GM19468 (cell line): ENCODE results near the gene PRDM16.

Source experiments
- ATAC-seq: cut with Tn5 transposase; IDR thresholded peaks from one replicate; pipeline ENCODE4 v1.9.1; 2021; ENCODE audit warnings: mild to moderate bottlenecking, moderate library complexity, moderate number of reproducible peaks; ENCODE audit not compliant: unreplicated experiment; ENCODE audit errors: extremely low read depth

PRDM16 gene

DNA sequence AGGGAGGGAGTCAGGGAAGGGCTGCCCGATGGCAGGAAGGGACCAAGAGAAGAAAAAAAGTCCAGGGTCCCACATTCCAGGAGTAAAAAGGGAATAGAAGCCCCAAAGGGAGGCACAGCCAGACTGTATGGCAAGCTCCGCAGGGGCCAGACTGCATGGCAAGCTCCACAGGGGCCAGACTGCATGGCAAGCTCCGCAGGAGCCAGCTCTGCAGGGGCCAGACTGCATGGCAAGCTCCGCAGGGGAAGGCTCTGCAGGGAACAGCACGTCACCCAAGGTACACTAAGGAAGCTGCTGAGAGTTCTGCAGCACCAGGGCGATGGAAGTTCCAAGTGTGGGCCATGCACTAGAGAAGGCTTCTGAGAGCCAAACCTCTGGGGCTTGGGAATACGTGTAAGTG is 228.8 kb downstream of the PRDM16 start:
- no peak for ATAC-seq

DNA sequence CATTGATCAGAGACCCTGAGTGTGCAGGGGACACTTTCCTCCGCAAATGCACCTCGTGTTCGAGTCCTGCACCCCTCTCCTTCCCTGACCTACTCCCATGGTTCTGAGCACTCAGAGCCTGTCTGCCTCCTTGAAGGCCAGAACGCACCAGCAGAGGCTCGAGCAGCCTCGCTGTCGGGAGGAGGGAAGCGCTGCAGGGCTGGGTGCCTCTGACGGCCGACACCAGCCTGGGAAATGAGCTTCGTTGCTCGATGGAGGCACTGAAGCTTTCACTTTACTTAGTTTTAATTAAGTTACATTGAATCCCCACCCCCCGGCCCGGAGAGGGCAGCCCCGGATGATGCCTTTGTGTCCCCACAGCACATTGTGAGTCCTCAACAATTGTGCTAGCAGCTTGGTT is 229.2 kb downstream of the PRDM16 start:
- ATAC-seq = no peak

DNA sequence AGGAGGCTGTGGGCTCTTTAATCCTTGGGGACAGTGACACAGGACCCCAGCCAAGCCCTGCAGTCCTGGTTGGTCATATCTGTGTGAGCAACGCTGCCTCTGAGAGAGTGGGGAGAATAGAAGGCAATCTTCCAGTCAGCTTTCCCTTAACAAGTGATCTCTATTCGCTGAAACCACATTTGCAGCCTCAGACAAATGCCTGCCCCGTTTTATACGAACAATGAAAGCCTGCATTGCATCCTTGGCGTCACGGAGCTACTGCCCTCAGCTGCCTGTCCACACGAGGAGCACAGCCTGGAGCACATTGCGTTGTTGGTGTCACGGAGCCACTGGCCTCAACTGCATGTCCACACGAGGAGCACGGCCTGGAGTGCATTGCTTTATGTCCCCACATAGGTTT is 235.2 kb downstream of the PRDM16 start:
- ATAC-seq = no peak

DNA sequence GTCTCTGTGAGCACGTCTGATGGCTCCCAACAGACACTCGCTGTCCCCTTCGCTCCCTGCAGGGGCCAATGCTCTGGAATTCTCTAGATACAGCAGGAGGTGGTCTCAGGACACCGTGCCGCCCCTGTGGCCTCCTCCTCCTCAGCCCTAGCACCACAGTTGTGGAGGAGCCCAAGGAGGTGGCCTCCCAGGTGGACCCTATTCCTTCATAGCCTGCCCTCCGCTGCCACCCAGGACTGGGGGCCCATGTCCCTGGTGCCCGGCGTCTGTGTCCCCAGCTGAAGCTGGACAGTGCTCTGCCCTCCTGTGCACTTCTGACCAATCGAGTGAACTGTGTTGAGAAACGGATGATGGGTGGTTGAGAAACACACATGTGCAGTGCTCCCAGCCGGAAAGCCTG is 235.7 kb downstream of the PRDM16 start:
- ATAC-seq = no peak

DNA sequence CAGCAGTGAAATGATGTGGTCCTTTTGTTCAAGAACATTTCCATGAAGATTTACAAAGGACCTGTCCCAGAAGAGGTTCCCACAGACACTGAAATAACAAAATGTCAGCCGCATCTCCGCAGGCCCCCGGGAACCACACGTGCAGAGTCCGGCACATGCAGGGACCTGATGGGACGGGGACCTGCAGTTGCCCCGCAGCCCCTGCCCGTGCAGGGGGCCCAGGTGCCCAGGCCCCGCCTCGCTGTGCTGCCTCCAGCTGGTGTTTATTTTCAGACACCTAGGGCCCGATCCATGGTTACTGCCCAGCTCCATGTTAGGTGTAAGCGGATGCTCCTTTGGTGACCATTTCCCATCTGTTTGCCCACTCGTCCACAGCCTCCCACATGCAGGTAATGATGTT is 236.2 kb downstream of the PRDM16 start:
- no peak for ATAC-seq

DNA sequence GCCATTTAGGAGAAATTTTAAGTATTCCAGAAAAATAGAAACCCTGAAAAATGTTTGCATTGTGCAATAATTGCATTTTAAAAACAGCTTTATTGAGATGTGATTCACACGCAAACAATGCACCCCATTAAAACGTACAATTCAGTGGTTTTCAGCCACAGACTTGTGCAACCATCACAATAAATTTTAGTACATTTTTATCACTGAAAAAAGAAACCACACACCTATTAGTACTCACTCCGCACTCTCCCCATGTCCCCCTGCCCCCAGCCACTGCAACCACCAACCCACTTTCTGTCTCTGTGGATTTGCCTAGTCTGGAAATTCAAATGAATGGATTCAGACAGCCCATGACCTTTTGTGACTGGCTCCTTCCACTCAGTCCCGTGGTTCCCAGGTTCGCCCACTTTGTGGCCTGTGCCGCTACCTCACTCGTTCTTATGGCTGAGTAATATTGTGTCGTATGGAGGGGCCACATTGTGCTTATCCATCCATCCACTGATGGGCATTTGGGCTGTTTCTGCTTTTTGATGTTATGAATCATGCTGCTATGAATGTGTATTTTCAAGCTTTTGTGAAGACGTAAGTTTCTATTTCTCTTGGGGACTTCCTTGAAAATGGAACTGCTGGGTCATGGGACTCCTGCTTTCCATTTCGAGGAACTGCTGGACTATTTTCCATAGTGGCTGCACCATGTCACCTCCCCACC is 237.7 kb downstream of the PRDM16 start:
- ATAC-seq = no peak

DNA sequence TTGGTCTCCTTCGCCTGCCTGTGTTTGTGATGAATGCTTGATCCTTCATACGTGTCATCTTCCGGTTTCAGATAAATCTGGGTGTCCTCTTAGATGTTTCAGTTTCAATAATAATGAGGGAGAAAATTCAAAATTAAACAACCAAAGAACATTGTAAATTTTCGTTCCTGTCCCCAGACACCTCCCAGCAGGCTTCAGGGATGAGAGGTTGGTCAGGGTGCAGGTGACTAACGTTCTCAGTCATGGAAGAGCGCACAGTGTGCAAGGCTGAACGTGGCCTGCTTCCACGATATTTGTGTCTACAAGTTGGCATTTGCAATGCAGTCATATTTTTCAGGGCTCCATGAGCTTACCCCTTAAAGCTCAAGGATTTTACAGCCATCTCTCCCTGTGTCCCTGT is 238.4 kb downstream of the PRDM16 start:
- no peak for ATAC-seq

DNA sequence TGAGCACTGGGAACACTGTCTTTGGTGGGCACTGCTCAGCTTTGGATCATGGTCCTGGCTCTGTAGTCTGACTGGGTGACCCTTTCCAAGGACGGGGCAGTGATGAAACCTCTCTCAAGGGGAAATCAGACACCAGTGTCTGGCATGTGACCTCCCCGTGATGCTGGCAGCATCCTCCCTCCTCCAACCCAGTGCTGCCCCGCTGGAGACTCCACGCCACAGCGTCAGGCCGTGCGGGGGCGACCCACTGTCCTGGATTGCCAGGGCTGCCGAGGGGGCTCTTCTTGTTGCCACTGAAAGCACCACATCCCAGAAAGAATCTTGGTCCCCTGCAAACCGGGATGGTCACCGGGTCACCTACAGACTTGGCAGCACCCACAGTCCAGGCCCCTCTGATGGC is 239.1 kb downstream of the PRDM16 start:
- ATAC-seq = no peak

DNA sequence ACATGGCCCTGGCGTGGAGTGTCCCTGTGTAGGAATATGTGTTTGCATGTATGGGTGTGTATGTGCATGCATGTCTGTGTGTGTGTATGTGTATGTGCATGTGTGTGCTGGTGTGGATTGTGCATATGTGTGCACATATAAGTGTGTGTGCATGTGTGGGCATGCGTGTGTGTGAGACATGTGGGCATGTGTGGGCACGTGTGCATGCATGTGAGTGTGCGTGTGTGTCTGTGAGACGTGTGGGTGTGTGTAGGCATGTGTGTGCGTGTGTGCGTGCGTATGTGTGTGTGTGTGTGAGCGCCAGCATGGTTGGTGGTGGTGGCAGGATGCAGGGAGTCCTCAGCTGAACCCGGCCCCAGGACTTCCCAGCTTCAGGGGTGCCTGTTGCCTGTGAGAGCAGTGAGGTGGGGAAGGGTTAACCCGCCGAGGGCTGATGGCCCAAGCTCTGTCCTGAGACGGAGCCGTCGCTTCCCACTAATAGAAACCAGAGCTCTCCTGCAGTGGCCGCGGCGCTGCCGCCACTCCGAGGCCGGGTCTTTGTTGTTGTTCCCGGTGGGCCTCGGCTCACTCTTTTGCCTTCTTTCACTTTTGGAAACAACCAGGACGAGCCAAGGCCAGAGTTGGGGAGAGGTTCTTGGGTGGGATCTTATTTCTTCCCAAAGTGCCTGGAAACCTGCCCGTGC is 241.9 kb downstream of the PRDM16 start:
- ATAC-seq = no peak

DNA sequence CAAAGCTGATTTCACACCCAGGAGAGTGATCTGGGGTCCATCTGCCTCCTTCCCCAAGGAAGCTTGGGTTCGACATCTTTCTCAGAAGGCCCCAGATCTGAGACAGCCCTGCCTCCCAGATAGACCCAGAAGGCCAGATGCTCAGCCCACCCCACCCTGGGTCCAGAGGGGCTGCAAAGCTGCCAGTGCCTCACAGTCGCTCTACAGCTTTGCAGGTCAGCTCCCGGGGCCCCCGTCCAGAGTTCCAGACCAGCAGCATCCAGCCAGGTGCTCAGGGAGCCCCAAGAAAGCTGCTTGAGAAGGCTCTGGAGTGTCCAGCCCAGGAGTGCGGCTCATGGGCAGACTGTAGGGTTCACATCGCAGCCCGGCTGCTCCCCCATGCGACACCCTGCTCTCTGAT is 242.7 kb downstream of the PRDM16 start:
- ATAC-seq = no peak

DNA sequence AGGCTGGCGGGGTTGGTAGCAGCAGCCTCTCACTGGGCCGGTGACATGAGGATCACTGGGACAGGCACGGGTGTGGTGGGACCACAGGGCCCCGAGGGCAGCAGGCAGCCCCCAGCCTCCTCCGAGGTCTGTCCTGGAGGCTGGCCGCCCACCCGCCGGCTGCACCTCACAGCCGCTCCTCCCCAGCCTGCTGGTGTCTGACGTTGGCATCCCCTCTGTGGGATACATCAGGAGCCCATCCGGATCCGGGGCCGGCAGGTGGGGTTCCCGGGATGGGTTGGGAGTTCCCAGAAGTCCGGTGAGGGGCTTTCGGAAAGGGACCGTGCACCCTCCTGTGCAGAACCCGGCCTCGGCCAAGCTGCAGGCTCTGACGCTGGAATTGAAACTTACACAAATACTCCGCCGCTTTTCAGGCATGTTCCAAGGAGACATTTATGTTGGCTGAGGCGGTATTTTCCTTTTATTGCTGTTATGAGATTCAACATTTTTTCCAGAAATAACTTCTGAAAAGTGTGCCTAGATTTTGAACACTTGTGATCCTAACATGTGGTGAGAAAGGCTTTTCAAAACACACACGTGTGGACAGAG is 243.4 kb downstream of the PRDM16 start:
- ATAC-seq = no peak

DNA sequence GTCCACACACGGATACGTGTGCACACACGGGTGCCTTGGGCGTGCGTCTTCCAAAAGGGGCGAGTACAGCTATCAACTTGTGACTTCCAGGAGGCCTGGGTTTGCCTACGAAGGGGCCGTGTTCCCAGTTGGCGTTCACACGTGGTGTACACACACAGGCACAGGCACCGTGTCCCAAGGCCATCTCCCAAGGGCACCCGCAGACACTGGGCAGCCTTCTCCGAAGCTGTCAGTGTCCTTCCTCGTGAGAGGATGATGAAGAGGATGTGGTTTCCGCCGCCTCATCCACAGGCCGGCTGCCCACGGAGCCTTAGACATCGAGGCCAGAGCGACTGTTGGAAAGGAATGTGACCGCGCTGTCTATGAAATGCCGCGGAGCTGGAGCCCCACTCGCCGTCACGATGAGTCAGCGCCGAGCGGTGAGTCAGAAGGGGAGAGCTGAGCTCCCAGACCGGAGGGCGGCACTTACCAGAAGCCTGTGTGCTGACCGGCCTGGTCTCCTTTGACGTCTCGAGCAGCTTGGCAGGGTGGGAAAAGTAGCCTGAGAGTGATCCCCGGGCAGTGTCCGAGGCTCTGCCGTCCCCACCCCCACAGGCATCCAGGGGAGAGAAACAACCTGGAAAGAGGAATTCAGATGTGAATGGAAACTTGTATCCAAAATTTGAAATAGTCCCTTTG is 244.0 kb downstream of the PRDM16 start:
- ATAC-seq = no peak

DNA sequence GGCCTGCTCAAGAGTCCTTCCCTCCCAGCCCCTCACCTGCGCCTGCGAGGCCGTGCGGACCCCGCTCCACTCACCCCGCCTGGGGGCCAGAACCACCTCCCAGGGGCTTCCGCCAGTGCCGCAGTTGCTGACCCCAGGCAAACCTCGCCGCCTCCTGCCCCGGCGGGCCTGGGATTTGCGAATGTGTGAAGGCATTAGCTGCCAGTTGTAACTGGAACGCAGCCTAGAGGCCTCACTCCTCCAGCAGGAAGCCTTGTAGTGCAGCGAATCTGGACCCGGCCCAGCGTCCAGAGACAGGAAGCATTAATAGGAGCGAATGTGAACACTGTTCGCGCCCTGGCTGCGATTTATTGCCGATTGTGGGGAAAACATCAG is 244.6 kb downstream of the PRDM16 start:
- ATAC-seq = no peak

DNA sequence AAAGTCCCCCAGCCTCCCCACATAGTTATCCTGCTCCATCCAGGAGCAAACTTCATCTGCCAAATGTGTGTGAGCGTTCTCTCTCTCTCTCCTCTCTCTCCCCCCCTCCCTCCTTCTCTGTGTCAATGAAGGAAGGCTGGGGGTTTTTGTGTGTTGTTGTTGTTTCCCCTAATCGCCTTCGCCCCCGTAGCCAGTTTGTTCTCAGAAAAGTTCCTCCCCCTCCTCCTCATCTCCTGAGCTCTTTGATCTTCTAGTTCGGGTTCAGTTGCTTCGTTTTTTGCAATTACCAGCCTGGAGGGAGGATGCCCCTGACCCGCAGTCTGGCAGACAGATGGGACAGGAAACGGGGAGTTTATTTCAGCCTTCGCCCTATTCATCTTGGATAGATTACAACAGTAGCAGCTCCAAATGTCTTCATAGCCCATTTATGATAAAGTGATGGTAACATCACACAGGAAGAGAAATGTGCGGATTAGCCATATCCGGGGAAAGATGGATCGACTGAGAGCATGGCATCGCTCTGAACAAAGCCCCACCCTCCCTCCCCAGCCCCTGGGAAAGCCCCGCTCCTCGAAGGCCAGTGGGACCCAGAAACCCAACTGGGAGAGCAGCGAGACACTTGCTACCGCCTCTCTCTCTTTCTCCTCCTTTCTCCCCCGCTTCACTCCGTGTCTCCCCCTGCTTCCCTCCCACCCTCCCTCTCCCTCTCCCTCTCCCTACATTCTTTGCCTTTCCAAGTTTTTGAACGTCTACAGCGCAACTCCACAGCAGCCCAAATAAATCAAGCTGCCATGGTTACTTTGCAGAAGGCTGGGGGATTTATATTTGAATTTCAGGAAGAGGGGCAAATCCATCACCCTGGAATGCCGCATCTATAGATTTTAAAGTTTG is 245.7 kb downstream of the PRDM16 start:
- no peak for ATAC-seq

DNA sequence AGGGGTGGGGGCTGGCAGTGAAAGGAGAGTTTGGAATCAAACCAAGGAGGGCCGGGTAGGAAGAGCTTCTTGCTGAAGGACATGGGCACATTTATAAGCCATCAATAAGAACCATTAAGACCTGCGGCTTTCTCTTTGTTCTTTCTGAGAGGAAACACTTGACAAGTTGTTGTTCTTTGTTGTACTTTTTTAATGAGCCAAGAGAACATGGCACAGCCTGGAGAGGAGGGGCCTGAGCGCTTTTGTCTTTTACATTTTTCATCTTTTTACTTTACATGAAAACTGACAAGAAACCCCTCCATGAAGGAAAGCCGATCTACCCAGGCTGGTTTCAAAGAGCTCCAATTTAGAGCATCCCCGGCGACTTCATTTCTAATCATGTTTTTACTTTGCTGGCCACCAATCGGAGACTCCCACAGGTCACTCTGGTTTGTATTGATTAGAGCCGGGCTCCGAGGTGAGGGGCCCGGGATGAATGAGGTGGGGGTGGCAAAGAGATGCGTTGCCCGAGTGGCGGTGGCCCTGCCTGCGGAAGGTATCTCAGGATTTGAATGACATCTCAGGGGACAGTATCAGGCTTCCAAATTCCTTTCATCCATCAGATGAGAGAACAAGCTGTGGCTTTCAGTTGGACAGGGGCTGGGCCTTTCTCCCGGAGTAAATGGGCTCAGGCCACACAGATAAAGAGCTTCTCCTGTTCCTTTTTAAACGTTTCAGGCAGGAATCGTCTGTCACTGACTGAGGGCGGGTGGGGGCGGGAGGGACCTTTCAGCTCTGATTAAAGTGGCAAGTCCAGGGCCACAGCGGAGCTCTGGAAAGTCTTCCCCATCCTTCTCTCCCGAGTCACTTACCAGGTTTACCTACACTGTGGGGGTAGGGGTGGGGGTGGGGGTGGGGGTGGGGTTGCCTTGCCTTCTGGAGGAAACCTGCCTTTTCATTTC is 246.7 kb downstream of the PRDM16 start:
- no peak for ATAC-seq

DNA sequence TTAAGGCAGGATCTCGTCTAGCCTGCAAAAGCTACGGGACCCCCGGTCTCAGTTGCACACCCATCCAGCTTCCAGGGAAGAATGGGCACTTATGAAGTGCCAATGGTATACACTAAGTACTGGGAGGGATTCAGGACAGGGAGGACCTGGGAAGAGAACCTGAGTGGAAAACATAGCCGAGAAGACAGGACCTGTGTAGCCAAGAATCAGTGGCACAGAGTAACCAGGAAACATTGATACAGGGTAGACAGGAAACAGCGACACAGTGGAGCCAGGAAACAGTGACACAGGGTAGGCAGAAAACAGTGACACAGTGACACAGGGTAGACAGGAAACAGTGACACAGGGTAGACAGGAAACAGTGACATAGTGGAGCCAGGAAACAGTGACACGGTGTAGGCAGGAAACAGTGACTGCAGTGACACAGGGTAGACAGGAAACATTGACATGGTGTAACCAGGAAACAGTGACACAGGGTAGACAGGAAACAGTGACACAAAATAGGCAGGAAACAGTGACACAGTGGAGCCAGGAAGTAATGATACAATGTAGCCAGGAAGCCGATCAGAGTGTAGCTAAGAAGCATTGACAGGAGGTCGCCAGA is 247.4 kb downstream of the PRDM16 start:
- ATAC-seq = no peak

DNA sequence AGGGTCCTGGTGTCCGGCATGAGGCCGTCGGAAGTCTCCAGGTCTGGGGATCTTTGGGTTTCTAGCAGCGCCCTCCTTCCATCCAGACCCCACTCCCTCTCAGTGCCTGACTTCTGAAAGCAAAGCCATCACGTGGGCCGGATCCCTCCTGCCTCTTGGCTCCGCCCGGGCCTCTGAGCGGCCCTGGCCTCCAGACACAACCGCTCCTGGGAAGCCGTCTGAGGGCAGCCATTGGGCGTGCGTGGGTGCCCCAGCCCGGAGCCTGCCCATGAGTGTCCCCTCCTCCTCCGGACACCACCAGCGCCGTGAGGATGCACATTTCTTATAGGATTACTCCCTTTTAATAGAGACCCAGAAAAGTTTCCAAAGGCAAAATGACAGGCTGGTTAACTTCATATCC is 248.5 kb downstream of the PRDM16 start:
- no peak for ATAC-seq

DNA sequence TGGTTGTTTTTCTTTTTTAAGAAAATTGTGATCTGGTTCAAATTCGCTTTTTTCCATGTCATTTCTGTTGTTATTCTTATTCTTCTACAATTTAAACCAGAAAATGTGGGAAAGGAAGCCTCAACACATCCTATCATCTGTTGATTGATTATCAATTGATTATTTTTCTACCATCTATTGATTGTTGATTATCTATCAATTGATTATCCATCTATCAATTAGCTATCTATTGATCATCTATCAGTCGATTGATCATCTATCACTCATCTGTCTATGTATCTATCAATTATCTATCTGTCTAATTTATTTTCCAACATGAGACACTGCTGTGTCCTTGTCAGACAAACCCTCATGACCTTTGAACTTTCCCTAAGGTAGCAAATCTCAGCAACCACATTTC is 249.3 kb downstream of the PRDM16 start:
- no peak for ATAC-seq

DNA sequence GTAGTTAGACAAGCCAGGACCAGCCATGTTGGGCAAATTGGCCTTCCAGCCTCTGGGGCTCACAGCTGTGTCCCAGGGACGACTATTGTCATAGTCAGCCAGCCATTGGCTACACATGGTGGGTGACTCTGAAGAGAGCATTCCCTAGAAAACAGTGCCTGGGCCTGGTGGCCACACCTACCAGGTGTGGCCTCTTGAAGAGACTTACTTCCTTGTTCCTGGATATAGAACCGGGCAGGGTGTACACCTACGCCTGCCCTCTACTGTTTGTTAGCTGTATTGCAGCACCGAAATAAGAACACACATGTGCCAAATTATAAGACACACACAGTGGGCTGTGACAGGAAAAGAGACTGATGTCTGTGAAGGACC is 250.9 kb downstream of the PRDM16 start:
- ATAC-seq = no peak
